Measurements from ENCODE around the gene HSPB8.

DNA sequence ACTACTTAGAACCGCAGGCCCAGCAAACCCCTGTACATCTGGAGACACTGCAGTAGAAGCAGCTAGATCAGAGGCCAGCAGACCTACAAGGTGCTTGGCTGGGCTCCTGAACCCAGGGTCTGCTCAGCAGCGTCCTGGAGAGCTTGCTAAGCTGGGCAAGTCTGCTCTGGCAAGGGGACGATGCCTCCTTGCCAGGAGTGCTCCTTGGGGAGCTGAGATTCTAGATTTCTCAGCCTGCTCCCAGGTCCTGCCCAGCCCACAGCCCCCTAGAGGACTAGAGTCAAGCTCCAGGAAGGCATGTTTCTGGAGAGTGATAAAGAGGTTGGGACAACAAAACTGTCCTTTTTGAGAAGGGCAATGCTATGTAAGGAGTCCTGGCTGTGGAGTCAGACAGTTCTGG lies 60.3 kb downstream of the HSPB8 start:
- TF ChIP-seq, protein P1, sequence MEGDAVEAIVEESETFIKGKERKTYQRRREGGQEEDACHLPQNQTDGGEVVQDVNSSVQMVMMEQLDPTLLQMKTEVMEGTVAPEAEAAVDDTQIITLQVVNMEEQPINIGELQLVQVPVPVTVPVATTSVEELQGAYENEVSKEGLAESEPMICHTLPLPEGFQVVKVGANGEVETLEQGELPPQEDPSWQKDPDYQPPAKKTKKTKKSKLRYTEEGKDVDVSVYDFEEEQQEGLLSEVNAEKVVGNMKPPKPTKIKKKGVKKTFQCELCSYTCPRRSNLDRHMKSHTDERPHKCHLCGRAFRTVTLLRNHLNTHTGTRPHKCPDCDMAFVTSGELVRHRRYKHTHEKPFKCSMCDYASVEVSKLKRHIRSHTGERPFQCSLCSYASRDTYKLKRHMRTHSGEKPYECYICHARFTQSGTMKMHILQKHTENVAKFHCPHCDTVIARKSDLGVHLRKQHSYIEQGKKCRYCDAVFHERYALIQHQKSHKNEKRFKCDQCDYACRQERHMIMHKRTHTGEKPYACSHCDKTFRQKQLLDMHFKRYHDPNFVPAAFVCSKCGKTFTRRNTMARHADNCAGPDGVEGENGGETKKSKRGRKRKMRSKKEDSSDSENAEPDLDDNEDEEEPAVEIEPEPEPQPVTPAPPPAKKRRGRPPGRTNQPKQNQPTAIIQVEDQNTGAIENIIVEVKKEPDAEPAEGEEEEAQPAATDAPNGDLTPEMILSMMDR (IDR thresholded peaks at IDR 0.05), result no peak
- no peak for TF ChIP-seq POLR2A (IDR thresholded peaks at IDR 0.05)
